ENCODE data around the gene NEURL4. TPM values are rescaled to one million over a fixed set of nuclear protein-coding genes. Genes with fewer than 3 reads are reported as not detected.

The NEURL4 gene
- total RNA-seq, 1 donor from 2014 or later: 57.1 TPM

- Mint-ChIP-seq H3K36me3 (ENCODE audit: low read depth) (peaks cover 8% of the 10 kb centered on the region), H3K27ac (no peak overlapping the region), H3K9me3 (no peaks in the 10 kb centered on the region), H3K27me3 (ENCODE audit: insufficient read depth) (no peaks in the 10 kb centered on the region), H3K4me3 (no peak overlapping the region), H3K4me1 (ENCODE audit: low read depth) (peaks cover 29% of the 10 kb centered on the region)
- intact Hi-C loops (cut with micrococcal nuclease): loop anchor here (5.0 kb wide), 1 partner anchor 147 kb away; no protein-coding TSS in a partner anchor
- no peak for DNase-seq (ENCODE audit: low spot score)
These were observed 26.4 kb upstream of the NEURL4 start for GRCh38 chr17:7355573-7355972.

- H3K4me3 Mint-ChIP-seq: peak within 1 kb of the TSS; percentile 21
- intact Hi-C loops (cut with micrococcal nuclease): loop anchor here (5.0 kb wide), 1 partner anchor 147 kb away; no protein-coding TSS in a partner anchor
- H3K36me3 Mint-ChIP-seq (ENCODE audit: low read depth): peaks cover 8% of the 10 kb centered on the region
- H3K4me1 Mint-ChIP-seq (ENCODE audit: low read depth): peaks cover 29% of the 10 kb centered on the region
- DNase-seq (ENCODE audit: low spot score): no peak
- H3K9me3 Mint-ChIP-seq: no peaks in the 10 kb centered on the region
- peak within 1 kb of the TSS; percentile 55 for H3K27ac Mint-ChIP-seq
- no peaks in the 10 kb centered on the region for H3K27me3 Mint-ChIP-seq (ENCODE audit: insufficient read depth)
These were observed 25.9 kb upstream of the NEURL4 start, which contains the start of gene TMEM95 for GRCh38 chr17:7355053-7355452. Gene TMEM95 (plus strand): TSS chr17:7355156. CDS start chr17:7355205, 49 bp downstream.

GRCh38 chr17:7354262-7354843, 25.2 kb upstream of the NEURL4 start:
- Mint-ChIP-seq H3K36me3 (ENCODE audit: low read depth) (peaks cover 12% of the 10 kb centered on the region), H3K27me3 (ENCODE audit: insufficient read depth) (no peaks in the 10 kb centered on the region), H3K27ac (peak overlapping the region; percentile 55), H3K4me3 (peak overlapping the region; percentile 21), H3K9me3 (no peaks in the 10 kb centered on the region), H3K4me1 (ENCODE audit: low read depth) (peaks cover 35% of the 10 kb centered on the region)
- intact Hi-C loops (cut with micrococcal nuclease): loop anchor here (5.0 kb wide), 1 partner anchor 128 kb away; the partner anchor contains the start of genes POLR2A and SLC35G6
- DNase-seq (ENCODE audit: low spot score): no peak

- intact Hi-C loops (cut with micrococcal nuclease): loop anchor here (1.0 to 5.0 kb wide), 3 partner anchors 51 to 334 kb away; partner anchors contain the start of genes POLR2A, SLC35G6, TMEM256 and TP53
- DNase-seq (ENCODE audit: low spot score): no peak
- Mint-ChIP-seq H3K36me3 (ENCODE audit: low read depth) (peaks cover 12% of the 10 kb centered on the region), H3K27ac (peak overlapping the region; percentile 87), H3K27me3 (ENCODE audit: insufficient read depth) (no peaks in the 10 kb centered on the region), H3K4me3 (peak overlapping the region; percentile 84), H3K9me3 (no peaks in the 10 kb centered on the region), H3K4me1 (ENCODE audit: low read depth) (peaks cover 41% of the 10 kb centered on the region)
These were observed 23.9 kb upstream of the NEURL4 start for GRCh38 chr17:7352910-7353635.

- H3K4me1 Mint-ChIP-seq (ENCODE audit: low read depth): peaks cover 41% of the 10 kb centered on the region
- intact Hi-C loops (cut with micrococcal nuclease): loop anchor here (1.0 to 5.0 kb wide), 3 partner anchors 52 to 335 kb away; partner anchors contain the start of genes POLR2A, SLC35G6, TMEM256 and TP53
- H3K4me3 Mint-ChIP-seq: peak overlapping the region; percentile 84
- no peaks in the 10 kb centered on the region for H3K9me3 Mint-ChIP-seq
- no peak for DNase-seq (ENCODE audit: low spot score)
- peak overlapping the region; percentile 87 for H3K27ac Mint-ChIP-seq
- peaks cover 16% of the 10 kb centered on the region for H3K36me3 Mint-ChIP-seq (ENCODE audit: low read depth)
- no peaks in the 10 kb centered on the region for H3K27me3 Mint-ChIP-seq (ENCODE audit: insufficient read depth)
These were observed 23.4 kb upstream of the NEURL4 start for GRCh38 chr17:7352503-7352889.

- Mint-ChIP-seq H3K36me3 (ENCODE audit: low read depth) (peaks cover 20% of the 10 kb centered on the region), H3K27ac (peak within 1 kb of the TSS; percentile 87), H3K27me3 (ENCODE audit: insufficient read depth) (no peaks in the 10 kb centered on the region), H3K9me3 (no peaks in the 10 kb centered on the region), H3K4me3 (peak within 1 kb of the TSS; percentile 84), H3K4me1 (ENCODE audit: low read depth) (peaks cover 41% of the 10 kb centered on the region)
- peak; percentile 76 for DNase-seq (ENCODE audit: low spot score)
- intact Hi-C loops (cut with micrococcal nuclease): loop anchor here (1.0 to 5.0 kb wide), 6 partner anchors 15 to 335 kb away; partner anchors contain the start of genes ACAP1, NEURL4, POLR2A and SLC2A4
These were observed 22.7 kb upstream of the NEURL4 start, which contains the start of gene KCTD11 for GRCh38 chr17:7351665-7352502. Gene KCTD11 (plus strand): TSS chr17:7352162.

GRCh38 chr17:7348478-7349242, 19.5 kb upstream of the NEURL4 start:
- no peak overlapping the region for H3K4me3 Mint-ChIP-seq
- intact Hi-C loops (cut with micrococcal nuclease): no loop called here
- peaks cover 35% of the 10 kb centered on the region for H3K36me3 Mint-ChIP-seq (ENCODE audit: low read depth)
- no peak for DNase-seq (ENCODE audit: low spot score)
- peak overlapping the region; percentile 37 for H3K27ac Mint-ChIP-seq
- H3K9me3 Mint-ChIP-seq: no peaks in the 10 kb centered on the region
- peaks cover 30% of the 10 kb centered on the region for H3K4me1 Mint-ChIP-seq (ENCODE audit: low read depth)
- no peaks in the 10 kb centered on the region for H3K27me3 Mint-ChIP-seq (ENCODE audit: insufficient read depth)

- Mint-ChIP-seq H3K36me3 (ENCODE audit: low read depth) (peaks cover 39% of the 10 kb centered on the region), H3K27me3 (ENCODE audit: insufficient read depth) (no peaks in the 10 kb centered on the region), H3K9me3 (no peaks in the 10 kb centered on the region), H3K27ac (peak overlapping the region; percentile 58), H3K4me3 (no peak overlapping the region), H3K4me1 (ENCODE audit: low read depth) (peaks cover 29% of the 10 kb centered on the region)
- intact Hi-C loops (cut with micrococcal nuclease): no loop called here
- DNase-seq (ENCODE audit: low spot score): no peak
These were observed 18.7 kb upstream of the NEURL4 start for GRCh38 chr17:7347630-7348477.

GRCh38 chr17:7346761-7347614, 17.9 kb upstream of the NEURL4 start:
- Mint-ChIP-seq H3K27me3 (ENCODE audit: insufficient read depth) (no peaks in the 10 kb centered on the region), H3K4me1 (ENCODE audit: low read depth) (peaks cover 22% of the 10 kb centered on the region), H3K36me3 (ENCODE audit: low read depth) (peaks cover 35% of the 10 kb centered on the region), H3K27ac (no peak overlapping the region), H3K9me3 (no peaks in the 10 kb centered on the region), H3K4me3 (no peak overlapping the region)
- intact Hi-C loops (cut with micrococcal nuclease): no loop called here
- no peak for DNase-seq (ENCODE audit: low spot score)

GRCh38 chr17:7343250-7343649, 14.1 kb upstream of the NEURL4 start:
- Mint-ChIP-seq H3K4me1 (ENCODE audit: low read depth) (peaks cover 21% of the 10 kb centered on the region), H3K4me3 (no peak overlapping the region), H3K27ac (peak overlapping the region; percentile 40), H3K36me3 (ENCODE audit: low read depth) (peaks cover 38% of the 10 kb centered on the region), H3K27me3 (ENCODE audit: insufficient read depth) (no peaks in the 10 kb centered on the region), H3K9me3 (no peaks in the 10 kb centered on the region)
- DNase-seq (ENCODE audit: low spot score): no peak
- intact Hi-C loops (cut with micrococcal nuclease): no loop called here

GRCh38 chr17:7341842-7342241, 12.7 kb upstream of the NEURL4 start:
- Mint-ChIP-seq H3K4me3 (no peak overlapping the region), H3K27me3 (ENCODE audit: insufficient read depth) (no peaks in the 10 kb centered on the region), H3K4me1 (ENCODE audit: low read depth) (peaks cover 35% of the 10 kb centered on the region), H3K9me3 (no peaks in the 10 kb centered on the region), H3K36me3 (ENCODE audit: low read depth) (peaks cover 38% of the 10 kb centered on the region), H3K27ac (no peak overlapping the region)
- no peak for DNase-seq (ENCODE audit: low spot score)
- intact Hi-C loops (cut with micrococcal nuclease): no loop called here
